GM18867 (cell line): ENCODE data around the gene TMPRSS15.

Experiments
- ATAC-seq: cut with Tn5 transposase; IDR thresholded peaks from one replicate; pipeline ENCODE4 v1.9.1; 2021; ENCODE audit warnings: mild to moderate bottlenecking, moderate library complexity; ENCODE audit not compliant: unreplicated experiment

Gene TMPRSS15

DNA sequence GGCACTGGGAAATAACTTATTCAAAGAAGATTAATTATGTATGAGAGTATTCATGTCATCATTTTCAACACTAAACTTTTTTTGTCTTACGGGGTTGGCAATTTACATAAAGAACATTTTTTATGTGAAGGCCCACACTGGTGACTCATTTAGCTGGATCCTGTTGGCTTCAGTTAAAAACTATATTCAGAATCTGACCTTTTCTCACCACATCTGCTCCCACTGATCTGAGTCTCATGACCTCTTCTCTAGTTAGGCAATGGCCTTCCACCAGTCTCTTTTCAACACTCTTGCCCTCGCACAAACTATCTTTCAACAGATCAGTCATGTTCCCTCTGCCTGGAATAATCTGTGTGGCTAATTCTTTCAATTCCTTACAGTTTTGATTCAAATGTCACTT, 53.4 kb downstream of the TMPRSS15 start:
- ATAC-seq, result no peak

DNA sequence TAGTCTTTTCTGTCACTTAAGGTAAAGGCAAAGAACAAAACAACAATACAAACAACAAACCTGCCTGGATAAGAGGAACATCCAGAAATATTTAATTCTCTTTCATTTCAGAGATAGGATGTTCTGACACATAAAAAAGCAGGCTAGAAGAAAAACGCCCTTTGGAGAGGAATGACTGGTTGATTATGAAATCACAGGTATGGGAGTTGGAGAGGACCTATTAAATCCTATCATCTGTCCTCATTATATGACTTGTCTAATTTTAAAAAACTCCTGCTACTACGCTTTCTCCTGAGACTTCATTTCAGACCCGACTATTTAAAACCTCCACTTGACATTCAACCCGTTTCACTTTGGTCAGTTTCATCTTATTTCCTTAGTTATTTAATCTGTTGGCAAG, 54.1 kb downstream of the TMPRSS15 start:
- no peak for ATAC-seq

DNA sequence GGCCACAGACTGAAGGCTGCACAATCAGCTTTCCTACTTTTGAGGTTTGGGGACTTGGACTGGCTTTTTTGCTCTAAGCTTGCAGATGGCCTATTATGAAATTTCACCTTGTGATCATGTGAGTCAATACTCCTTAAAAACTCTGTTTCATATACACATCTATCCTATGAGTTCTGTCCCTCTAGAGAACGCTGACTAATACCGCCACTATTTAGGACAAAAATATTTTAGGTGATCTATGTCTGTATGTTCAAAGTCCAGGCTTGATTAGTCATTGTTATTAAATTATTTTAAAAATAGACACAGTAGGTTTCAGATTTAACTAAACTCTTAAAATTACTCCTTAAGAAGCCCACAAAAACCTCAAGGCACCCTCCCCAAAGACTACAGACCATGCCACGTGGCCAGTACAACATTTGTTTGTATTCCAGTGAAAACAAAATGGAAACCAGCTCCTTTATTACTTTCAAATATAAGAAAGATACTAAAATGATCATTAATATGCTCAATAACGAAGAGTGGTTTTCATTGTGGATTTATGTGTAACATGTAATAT, 63.1 kb downstream of the TMPRSS15 start:
- peak; percentile 72 for ATAC-seq

DNA sequence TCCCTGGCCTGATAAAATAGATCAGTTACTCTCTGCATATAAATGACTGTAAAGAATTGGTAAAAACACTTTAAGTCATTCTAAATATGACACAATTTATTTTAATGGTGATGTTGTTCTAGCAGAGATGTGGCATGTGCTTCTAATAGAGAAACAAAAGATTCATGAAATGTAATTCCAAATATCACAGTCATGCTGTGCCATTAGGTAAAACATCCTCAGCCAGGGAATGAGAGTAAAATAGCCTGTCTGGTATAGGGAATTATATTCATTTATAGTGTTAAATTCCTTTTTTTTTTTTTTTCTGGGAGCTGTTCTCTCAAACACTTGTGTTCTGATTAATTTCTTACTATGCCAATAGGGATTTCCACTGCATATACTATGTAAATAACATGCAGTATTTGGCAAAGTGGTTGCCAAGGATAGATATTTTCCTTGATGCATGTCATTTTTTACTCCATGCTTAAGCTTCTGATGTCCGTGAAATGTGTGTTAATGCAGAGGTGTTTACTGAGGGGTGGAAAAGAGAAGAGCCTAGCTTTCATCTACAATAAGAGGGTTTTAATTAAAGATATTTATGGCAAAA, 67.8 kb downstream of the TMPRSS15 start:
- ATAC-seq, result no peak

DNA sequence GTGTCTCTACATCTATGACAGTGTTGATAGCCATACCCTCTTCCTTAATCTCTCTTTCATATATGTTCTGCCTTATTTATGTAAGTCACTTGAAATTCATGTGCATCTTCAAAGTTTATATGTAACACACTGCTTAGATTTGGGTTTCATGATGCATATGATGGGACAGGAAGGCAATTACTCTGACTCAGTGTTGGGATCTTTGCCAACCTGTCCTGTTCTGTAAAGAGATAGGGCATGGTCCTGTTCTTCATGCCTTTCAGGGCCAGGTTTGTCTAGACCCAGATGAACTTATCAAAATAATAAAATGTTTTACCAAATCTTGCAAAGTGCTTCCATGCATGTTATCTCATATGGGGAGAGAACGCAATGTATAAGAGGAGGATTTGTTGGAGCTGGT, 69.5 kb downstream of the TMPRSS15 start:
- ATAC-seq, result no peak

DNA sequence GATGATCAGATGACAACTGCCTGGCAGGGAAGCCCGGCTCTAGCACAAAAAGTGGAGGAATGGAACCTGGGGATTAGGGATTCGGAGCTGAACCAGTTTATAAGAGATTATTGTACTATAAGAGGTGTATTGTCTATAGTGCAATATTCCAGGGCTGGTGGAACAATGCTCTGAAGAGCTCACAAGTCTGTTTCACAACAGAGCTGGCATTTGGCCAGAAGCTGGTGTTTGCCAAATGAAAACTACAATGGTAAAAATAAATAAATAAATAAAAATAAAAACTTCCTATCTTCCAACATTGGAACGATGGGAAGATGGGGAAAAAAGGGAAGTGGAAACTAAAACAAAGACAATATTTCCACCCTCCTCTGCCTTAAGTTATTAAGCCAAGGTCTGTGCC, 85.4 kb downstream of the TMPRSS15 start:
- no peak for ATAC-seq

DNA sequence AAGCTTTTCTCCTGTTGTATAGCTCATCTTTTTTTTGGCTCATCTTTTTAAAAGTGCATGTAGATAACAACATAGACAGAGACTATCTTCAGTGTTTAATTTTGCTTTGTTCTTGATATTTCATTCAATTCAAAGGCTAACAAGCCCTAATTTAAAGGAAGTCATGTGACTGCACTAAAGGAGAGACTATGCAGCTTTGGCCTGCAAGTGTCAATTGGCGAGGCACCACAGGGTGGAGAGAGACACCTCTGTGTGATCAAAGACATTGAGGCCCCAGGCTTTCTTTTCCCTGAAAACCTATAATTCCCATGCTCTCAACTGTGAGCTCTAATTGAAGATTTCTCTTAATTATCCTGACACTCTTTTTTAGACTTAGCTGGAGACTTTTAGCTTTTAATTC, 105.4 kb downstream of the TMPRSS15 start:
- ATAC-seq, result no peak

DNA sequence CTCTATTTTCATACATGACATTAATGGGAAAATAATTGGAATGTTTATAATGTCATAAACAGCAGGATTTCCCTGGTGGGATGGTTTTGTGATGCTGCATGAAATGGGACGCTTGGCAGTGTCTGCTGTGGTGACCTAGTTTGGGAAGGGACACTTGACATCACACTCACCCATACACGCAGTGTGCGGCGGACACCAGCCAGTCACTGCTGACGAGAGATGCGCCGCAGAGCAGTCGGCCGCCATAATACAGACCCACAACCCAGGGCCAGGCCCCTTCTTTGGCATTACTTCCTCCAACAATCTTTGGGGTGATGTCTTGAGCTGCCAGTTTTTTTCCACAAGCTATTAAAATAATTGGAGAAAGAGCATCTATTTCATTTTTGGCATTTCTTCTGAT, 109.5 kb downstream of the TMPRSS15 start:
- ATAC-seq, result no peak

DNA sequence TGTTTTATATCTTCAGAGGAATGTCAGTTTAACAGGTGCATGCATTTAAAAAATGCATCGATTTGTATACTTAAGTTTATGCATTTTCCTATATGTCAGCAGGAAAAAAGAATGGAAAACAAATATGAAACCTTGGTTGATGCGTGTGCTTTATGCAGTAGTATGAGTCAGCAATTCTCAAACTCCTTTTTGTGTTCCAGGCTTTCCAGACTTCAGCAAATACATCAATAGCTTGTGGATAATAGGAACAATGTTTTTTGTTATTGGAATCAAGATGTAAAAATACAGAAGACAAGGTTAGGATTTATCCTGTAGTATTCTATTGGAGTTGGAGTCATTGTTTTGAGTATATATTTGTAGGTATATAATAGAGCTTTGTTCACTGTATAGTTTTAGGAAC, 113.7 kb downstream of the TMPRSS15 start:
- ATAC-seq, result no peak

DNA sequence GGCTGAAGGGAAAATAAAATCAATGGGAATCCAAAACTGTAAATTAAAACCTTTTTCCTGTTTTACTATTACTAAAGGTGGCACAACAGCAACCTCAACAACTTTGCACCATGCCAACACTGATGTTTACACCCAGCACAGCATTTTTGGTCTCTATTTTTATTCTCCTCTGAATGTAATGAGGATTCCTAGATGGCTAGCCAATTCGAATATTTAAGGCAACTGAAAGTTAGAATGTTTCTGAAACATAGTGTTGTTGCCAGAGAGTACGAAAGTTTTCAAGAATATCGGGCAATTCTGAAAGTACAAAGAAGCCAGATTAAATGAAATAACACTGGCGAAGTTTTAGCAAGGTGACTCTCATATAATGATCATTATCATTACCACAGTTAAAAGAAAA, 118.2 kb downstream of the TMPRSS15 start:
- no peak for ATAC-seq

DNA sequence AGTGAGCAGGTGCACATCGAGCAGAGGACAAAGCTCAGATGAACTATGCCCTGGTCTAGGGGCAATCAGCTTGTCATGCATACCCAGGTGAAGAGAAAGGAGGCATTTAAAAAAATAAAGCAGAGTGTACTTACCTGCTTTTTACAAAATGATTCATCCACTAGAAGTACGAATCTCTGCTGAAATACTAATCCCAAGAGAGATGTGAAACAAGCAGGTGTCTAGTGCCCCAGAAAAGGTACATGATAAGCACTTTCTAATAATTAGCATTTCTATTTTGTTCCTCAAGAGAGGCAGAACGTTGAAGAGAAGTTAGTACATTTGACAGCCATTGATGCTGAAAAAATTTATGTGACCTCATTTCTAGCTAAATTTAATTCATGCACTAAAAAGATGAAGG, 127.8 kb downstream of the TMPRSS15 start:
- no peak for ATAC-seq

DNA sequence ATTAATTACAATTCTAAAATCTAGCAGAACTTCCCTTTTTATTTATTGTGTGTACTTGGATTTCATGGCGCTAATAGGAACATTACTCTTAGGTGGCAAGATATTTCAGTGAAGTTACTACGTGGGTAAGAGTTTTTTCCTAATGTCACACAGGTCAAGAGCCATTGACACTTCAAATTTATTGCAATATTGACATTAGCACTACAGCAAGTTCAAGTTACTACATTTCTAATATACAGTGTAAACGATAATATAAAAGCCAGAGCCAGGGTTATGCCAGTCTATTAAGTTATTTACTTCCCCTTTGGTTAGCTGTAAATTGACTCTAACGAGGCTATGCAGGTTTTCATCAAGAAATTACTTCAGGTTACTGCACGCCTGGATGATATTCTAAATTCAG, 129.2 kb downstream of the TMPRSS15 start:
- ATAC-seq, result no peak

DNA sequence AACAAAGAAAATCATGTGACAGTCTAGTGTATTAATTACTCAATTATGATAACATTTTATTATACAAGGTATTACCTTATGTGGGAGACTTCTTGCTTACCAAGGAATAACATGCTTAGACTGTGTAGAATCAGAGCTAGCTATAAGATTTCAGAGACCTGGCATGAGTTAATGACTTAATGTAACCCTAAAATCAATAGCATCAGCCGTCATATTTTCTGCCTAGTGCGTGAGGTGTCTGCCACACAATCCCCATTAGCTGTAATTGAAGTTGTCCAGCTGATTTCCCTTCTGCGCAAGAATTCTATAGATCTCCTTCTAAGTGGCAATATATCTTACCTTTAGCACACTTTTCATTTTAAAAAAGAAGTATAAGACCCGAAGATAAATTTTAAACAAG, 130.2 kb downstream of the TMPRSS15 start:
- ATAC-seq, result no peak

DNA sequence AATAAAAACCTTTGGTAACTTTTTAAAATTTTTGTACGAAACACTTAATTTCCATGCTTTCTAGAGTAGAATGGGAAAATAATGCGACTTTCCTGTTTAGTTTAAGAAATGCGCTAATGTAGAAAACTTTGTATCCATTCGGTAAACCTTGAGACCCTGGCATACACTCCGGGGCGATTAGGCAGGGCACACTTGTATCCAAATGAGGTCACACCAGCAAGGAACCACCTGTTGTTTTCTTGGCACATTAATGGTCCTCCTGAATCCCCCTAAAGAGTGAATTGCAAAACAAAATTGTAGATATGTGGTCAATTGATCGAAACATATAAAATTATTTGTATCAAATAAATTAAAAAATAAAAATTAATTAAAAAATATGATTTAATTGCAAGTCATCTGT, 133.7 kb downstream of the TMPRSS15 start:
- no peak for ATAC-seq

DNA sequence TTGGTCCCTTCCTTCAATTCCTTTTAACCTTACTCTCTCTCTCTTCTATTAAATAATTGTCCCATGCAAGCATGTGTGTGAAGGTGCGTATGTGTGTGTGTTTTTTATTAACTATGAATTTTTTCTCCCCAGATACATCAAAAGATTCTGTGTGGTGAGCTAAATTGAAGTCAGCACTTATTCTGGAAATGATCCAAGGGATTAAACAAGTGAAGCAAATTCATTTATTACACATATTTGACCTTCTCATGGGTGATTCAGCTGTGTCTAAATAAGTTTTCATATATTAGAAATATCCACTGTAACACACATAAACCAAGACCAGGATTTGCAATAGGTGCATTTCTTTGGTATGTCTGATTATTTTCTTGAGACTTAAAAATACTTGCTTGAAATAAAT, 134.7 kb downstream of the TMPRSS15 start:
- no peak for ATAC-seq

DNA sequence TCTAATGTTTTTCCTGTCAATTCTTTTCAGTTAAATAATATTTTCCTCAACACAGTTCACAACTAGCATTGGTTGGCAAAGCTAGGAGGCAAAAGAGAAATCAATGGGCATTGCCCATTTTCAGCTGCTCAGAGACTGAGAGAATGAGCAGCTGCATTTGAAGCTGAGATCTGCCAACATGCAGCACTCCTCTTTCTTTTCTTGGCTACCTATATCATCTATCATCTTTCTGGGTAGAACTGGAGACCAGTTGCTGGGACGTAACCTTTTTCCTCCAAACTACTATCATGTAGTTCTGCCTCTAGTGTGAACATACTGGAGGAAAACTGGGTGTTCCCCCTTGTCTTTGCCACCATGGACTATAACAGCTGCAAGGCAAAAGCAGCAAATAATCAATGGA, 136.1 kb downstream of the TMPRSS15 start:
- no peak for ATAC-seq

DNA sequence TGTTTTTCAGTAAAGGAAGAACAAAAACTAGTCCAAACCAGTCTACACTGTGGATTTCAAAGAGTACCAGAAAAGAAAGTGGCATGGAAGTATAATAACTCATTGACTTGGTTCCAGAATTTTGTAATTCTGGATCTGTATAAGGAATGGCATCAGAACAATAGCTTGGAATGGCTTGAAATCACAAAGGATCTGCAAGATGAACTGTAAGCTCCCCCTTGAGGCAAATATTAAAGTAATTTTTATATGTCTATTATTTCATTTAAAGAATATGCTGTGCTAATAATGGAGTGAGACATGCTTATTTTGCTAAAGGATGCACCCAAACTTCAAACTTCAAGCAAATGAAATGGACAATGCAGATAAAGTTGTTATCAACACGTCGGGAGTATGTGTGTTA, 137.6 kb downstream of the TMPRSS15 start:
- ATAC-seq, result no peak

DNA sequence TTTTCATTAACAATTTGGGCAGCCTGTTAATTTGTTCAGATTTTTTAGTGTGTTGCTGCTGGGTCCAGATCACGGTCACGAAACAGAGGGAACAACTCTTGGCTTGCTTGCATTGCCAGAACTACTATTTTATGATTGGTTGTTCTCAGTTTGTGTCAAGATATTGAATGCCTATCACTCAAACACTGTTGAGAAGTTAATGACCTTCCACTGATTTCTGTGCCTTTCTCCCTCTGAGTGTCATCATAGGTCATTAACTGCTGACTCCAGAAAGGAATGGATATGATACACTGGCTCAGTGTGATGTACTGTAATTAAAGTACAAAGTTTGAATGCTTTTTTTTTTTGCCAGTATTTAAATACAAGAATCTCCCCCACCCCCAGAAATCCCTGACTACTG, 149.8 kb downstream of the TMPRSS15 start:
- ATAC-seq, result no peak

DNA sequence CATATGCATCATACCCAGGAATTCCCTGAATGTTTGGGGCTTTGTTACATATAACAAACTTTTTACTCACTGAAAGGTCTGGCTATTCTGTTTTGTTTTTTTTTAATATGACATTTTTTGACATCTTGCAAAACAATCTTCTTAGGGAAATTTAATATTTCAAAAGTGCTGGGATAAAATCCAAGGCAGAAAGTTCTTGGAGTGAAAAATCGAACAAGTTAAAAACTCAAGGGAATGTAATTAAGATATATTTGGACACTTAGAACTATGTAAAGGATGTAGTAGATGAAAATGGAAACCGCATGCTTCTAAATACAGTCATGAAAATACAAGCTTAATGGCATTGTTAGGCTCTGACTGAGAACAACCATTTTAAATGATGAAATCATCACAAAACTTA, 150.4 kb downstream of the TMPRSS15 start:
- no peak for ATAC-seq

DNA sequence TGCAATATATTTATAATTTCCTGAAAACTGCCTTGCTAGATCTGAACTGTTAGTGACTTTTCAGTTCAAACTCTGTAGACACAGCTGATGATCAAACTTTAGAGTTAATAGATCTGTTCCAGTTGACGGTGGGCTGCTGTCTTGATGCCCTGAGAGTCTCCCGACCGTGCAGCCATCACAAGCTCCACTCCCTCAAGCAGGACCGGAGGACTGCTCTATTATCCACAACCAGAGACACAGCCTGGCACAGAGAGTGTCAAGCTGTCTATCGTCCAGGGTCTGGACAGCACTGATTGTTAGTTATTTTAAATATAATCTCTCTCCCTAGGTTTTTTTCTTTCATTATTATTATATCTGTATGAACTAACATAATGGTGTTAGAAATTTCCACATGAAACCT, 150.9 kb downstream of the TMPRSS15 start:
- no peak for ATAC-seq

DNA sequence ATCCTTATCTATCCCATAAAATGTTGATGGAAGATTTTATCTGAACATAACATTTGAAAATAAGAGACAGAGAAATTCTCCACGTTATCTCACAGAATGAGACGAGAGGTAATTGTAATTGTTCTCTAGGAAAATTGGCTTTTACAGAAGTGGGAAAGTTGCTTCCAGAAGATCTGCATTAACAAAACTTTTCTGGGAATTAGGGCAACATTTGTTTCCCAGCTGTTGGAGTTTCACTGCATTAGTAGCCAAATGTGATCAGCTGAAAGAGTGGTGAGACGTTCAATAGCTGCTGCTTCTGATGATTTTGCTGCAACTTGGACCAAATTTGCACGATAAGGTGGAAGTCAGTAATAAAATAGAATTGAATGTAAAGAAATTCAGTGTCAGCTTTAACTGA, 151.3 kb downstream of the TMPRSS15 start:
- ATAC-seq, result no peak

DNA sequence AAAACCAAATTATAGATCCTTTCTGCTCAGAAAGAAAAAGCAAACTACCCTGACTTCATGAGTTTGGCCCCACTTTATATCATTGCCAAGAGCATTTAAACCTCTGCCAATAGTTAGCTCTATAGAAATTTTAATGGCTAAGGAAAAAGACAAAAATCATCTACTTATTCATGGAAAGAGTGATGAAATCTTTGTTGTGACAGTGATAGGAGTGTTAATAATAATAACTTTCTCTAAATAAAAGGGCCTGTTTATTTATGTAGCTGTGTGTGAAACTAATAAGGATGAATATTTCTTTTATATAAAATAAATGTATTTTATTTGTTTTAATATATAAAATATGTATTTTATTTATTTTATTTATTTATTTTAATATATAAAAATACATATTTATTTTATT, 152.5 kb downstream of the TMPRSS15 start:
- no peak for ATAC-seq

DNA sequence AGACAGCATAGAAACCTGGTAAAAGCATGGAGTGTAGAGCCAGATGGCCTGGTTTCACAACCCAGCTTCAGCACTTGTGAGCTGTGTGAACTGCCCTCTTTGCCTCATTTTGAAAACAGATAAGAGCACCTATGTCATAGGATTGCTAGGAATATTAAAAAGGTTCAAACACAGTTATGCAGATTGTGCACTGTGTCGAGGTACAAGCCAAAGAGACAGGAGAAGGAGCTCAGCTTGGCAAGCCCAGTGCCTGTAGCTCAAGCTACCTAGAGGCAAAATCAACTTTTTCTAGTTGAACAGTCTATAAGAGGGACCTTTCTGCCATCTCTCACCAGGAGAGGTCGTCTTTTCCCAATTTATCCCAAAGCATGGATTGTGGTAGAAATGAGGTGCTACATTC, 153.9 kb downstream of the TMPRSS15 start:
- ATAC-seq, result peak; percentile 66
